Spinal cord (tissue), 10 donors: ENCODE data around the gene FGFR2. TPM values are rescaled to one million over a fixed set of nuclear protein-coding genes. Genes with fewer than 3 reads are reported as not detected.

ENCODE experiments used
- DNase-seq, 6 donors: peaks; one replicate each; pipeline versions ENCODE4 v3.0.0 to v3.0.0-alpha.2; 2013 to 2015; ENCODE audit warnings: low spot score in 6 of 6, low read depth in 4 of 6
- H3K27ac ChIP-seq: one replicate; pipeline ENCODE4 v1.5.1; 2013; ENCODE audit warnings: low read depth, low read length, control low read depth
- H3K27me3 ChIP-seq: one replicate; pipeline ENCODE4 v1.6.1; 2013; ENCODE audit warnings: low read length; ENCODE audit not compliant: control insufficient read depth, insufficient read depth
- H3K36me3 ChIP-seq: one replicate; pipeline ENCODE4 v1.6.1; 2013; ENCODE audit warnings: low read length; ENCODE audit not compliant: control insufficient read depth, insufficient read depth
- H3K4me1 ChIP-seq: one replicate; pipeline ENCODE4 v1.6.1; 2013; ENCODE audit warnings: low read length; ENCODE audit not compliant: control insufficient read depth, insufficient read depth
- H3K4me3 ChIP-seq: one replicate; pipeline ENCODE4 v1.5.1; 2013; ENCODE audit warnings: low read depth, low read length, control low read depth
- H3K9me3 ChIP-seq: one replicate; pipeline ENCODE4 v1.6.1; 2013; ENCODE audit warnings: low read length; ENCODE audit not compliant: control insufficient read depth, insufficient read depth
- WGBS: methylation state at CpG from one replicate; pipeline ENCODE4 v1.1.5; 2013; ENCODE audit warnings: missing lambda C conversion rate; ENCODE audit not compliant: insufficient coverage; 5-methylcytosine and 5-hydroxymethylcytosine counted together
- polyA plus RNA-seq, 2 donors: library from polyadenylated mRNA; unstranded; fragments of 120-200 nt; gene quantifications; one replicate each; pipeline ENCODE4 v1.2.1, GENCODE V29; 2013; ENCODE audit not compliant: insufficient read length in 2 of 2
- total RNA-seq, 2 donors: library from RNA; depleted of rRNA in 1 of 2; stranded (reverse); fragments of 120-200 nt in 1 of 2; fragments of >200 nt in 1 of 2; gene quantifications; one replicate each; pipeline versions ENCODE4 v1.2.3 to v1.2.4, GENCODE V29; 2013 to 2014
- donor health status: healthy.

The FGFR2 gene
- total and polyA plus RNA-seq, 4 donors = 80.7 to 163 (median 102) TPM

- Histone ChIP-seq H3K4me1 (peaks cover 3% of the 10 kb centered on the region), H3K4me3 (no peak overlapping the region), H3K9me3 (no peaks in the 10 kb centered on the region), H3K27ac (no peak overlapping the region), H3K27me3 (no peaks in the 10 kb centered on the region), H3K36me3 (peaks cover 4% of the 10 kb centered on the region)
- DNase-seq = no peak
- 81% methylated on average over 8 of the region's 8 CpGs for WGBS
These were observed 104.7 kb downstream of the FGFR2 start for GRCh38 chr10:121493521-121493920.

GRCh38 chr10:121490871-121491519, 107.2 kb downstream of the FGFR2 start:
- 83% methylated on average over 11 of the region's 17 CpGs for WGBS

GRCh38 chr10:121485436-121486139, 112.7 kb downstream of the FGFR2 start:
- H3K4me3 ChIP-seq = no peak overlapping the region
- peaks cover 14% of the 10 kb centered on the region for H3K36me3 ChIP-seq
- H3K9me3 ChIP-seq = no peaks in the 10 kb centered on the region
- peaks cover 4% of the 10 kb centered on the region for H3K4me1 ChIP-seq
- H3K27me3 ChIP-seq = no peaks in the 10 kb centered on the region
- peak in 1 of 6 donors; percentile 76 for DNase-seq
- 60% methylated on average over 8 of the region's 12 CpGs for WGBS
- peak overlapping the region; percentile 57 for H3K27ac ChIP-seq

More at GRCh38 chr10:121490871-121491519, 107.2 kb downstream of the FGFR2 start:
- Histone ChIP-seq H3K9me3 (no peaks in the 10 kb centered on the region), H3K4me3 (no peak overlapping the region), H3K4me1 (no peaks in the 10 kb centered on the region), H3K27ac (peak overlapping the region; percentile 1), H3K27me3 (no peaks in the 10 kb centered on the region), H3K36me3 (peaks cover 5% of the 10 kb centered on the region)
- DNase-seq = peak in 1 of 6 donors; percentile 41

- Histone ChIP-seq H3K4me1 (peaks cover 4% of the 10 kb centered on the region), H3K27me3 (no peaks in the 10 kb centered on the region), H3K27ac (peak overlapping the region; percentile 57), H3K9me3 (no peaks in the 10 kb centered on the region), H3K4me3 (no peak overlapping the region), H3K36me3 (peaks cover 14% of the 10 kb centered on the region)
- WGBS = 84% methylated on average over 12 of the region's 13 CpGs
- DNase-seq = no peak
These were observed 113.4 kb downstream of the FGFR2 start for GRCh38 chr10:121484816-121485215.

- no peak overlapping the region for H3K27ac ChIP-seq
- no peaks in the 10 kb centered on the region for H3K27me3 ChIP-seq
- no peak overlapping the region for H3K4me3 ChIP-seq
- H3K9me3 ChIP-seq = no peaks in the 10 kb centered on the region
- 100% methylated on average over 1 of the region's 8 CpGs for WGBS
- peaks cover 14% of the 10 kb centered on the region for H3K36me3 ChIP-seq
- DNase-seq = no peak
- H3K4me1 ChIP-seq = peaks cover 4% of the 10 kb centered on the region
These were observed 113.8 kb downstream of the FGFR2 start for GRCh38 chr10:121484401-121484800.

GRCh38 chr10:121481180-121481579, 117.1 kb downstream of the FGFR2 start:
- Histone ChIP-seq H3K27ac (no peak overlapping the region), H3K4me1 (peaks cover 4% of the 10 kb centered on the region), H3K27me3 (no peaks in the 10 kb centered on the region), H3K36me3 (peaks cover 14% of the 10 kb centered on the region), H3K9me3 (no peaks in the 10 kb centered on the region), H3K4me3 (no peak overlapping the region)
- peak in 1 of 6 donors; percentile 65 for DNase-seq
- no CpG with 5 or more reads among the region's 1 CpG for WGBS

- H3K4me3 ChIP-seq = no peak overlapping the region
- H3K36me3 ChIP-seq = no peaks in the 10 kb centered on the region
- WGBS = no CpG with 5 or more reads among the region's 7 CpGs
- no peak for DNase-seq
- H3K27me3 ChIP-seq = no peaks in the 10 kb centered on the region
- H3K9me3 ChIP-seq = no peaks in the 10 kb centered on the region
- H3K27ac ChIP-seq = no peak overlapping the region
- no peaks in the 10 kb centered on the region for H3K4me1 ChIP-seq
These were observed 119.7 kb downstream of the FGFR2 start for GRCh38 chr10:121478556-121478955.

- Histone ChIP-seq H3K9me3 (no peaks in the 10 kb centered on the region), H3K4me1 (peaks cover 5% of the 10 kb centered on the region), H3K27me3 (no peaks in the 10 kb centered on the region), H3K27ac (no peak overlapping the region), H3K36me3 (no peaks in the 10 kb centered on the region), H3K4me3 (no peak overlapping the region)
- WGBS = 56% methylated on average over 12 of the region's 19 CpGs
- DNase-seq = peak in 1 of 6 donors; percentile 13
These were observed 128.2 kb downstream of the FGFR2 start for GRCh38 chr10:121469797-121470606.

GRCh38 chr10:121468726-121469125, 129.5 kb downstream of the FGFR2 start:
- WGBS = 100% methylated on average over 1 of the region's 8 CpGs

More at GRCh38 chr10:121468726-121469125, 129.5 kb downstream of the FGFR2 start:
- H3K4me1 ChIP-seq = peaks cover 5% of the 10 kb centered on the region
- no peak overlapping the region for H3K27ac ChIP-seq
- H3K9me3 ChIP-seq = no peaks in the 10 kb centered on the region
- no peaks in the 10 kb centered on the region for H3K36me3 ChIP-seq
- H3K27me3 ChIP-seq = no peaks in the 10 kb centered on the region
- no peak for DNase-seq
- no peak overlapping the region for H3K4me3 ChIP-seq
